HG02870 (cell line): ENCODE results near the gene TPSD1.
"Not testable (repeated sequence)": the region's sequence is repeated elsewhere in the genome, so short reads cannot be mapped to it uniquely, and the experiment has no call there.

Experiments used
- ATAC-seq: cut with Tn5 transposase; IDR thresholded peaks from one replicate; pipeline ENCODE4 v1.9.1; 2021; ENCODE audit warnings: mild to moderate bottlenecking, moderate library complexity; ENCODE audit not compliant: unreplicated experiment

Gene TPSD1

DNA sequence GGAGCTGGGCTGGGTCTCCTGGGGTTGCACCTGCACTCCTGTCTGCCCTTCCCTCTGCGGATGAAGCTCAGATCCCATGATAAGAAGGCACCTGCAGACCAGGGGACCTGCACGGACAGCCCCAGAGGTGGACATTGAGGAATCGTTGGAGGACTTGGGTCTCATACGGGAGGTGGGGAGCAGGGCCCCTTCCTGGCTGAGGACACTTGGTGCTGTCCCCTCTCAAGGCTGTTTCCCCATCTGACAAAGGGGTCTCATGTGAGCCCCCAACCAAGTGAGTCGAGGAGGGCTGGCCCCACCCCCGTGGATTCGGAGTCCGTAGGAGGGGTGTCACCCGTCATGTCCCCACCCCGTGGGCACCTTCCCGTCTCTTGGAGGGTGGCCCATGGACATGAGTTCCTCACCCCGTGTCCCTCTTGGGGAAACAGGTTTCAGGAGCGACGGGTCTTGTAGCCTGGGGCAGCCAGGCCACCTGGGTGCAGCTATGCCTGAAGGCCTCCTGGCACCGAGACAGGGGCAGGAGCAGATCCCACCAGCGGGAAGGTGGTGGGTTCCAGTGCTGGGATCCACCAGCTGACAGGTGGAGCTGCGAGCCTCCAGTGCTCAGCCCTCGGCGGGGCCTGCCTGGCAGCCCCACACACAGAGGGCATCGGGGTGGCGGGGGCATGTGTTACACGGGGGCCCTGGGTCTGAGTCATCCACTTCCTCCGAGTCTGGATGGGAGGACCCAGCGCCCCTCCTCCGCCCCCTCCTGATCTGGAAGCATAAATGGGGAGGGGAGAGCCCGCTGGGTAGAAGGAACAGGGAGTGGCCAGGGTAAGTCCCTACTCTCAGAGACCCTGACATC lies at the start of gene TPSD1:
TSS of gene TPSD1 (plus strand) at position 794 of the 847 bp plus-strand sequence. CDS start 212 bp downstream, outside the sequence.
- ATAC-seq: not testable (repeated sequence)

DNA sequence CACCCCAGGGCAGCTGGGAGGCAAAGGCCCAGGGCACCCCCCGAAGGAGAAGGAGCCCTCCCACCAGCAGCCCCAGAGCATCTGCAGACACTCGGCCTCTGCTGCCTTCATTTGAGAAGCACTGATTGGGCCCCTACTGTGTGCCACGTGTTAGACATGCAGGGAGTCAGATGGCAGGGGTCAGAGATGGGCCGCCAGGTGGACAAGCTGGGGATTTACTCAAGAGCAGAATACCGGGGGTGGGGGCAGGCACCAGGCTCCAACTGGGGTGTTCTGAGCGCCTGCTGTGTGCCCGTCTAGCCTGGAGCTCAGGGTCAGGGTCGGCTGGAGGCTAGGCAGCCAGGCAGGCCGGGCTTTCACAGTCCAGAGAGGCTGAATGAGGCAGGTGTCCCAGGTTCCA lies 49.5 kb upstream of the TPSD1 start:
- ATAC-seq: no peak

DNA sequence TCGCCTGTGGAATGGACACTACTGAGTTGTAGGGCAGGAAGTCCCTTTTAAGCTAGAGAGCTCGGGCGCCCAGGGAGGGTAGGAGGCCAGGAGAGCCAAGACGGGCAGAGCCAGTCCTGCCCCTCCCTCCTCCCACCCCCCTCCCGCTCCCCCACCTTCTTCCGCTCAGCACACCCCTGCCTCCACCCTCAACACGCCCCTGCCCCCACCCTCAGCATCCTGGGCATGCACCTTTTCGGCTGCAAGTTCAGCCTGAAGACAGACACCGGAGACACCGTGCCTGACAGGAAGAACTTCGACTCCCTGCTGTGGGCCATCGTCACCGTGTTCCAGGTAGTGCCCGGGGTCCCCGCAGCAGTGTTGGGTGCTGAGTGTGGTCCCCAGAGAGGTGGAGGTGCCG lies 49.1 kb upstream of the TPSD1 start:
- no peak for ATAC-seq

DNA sequence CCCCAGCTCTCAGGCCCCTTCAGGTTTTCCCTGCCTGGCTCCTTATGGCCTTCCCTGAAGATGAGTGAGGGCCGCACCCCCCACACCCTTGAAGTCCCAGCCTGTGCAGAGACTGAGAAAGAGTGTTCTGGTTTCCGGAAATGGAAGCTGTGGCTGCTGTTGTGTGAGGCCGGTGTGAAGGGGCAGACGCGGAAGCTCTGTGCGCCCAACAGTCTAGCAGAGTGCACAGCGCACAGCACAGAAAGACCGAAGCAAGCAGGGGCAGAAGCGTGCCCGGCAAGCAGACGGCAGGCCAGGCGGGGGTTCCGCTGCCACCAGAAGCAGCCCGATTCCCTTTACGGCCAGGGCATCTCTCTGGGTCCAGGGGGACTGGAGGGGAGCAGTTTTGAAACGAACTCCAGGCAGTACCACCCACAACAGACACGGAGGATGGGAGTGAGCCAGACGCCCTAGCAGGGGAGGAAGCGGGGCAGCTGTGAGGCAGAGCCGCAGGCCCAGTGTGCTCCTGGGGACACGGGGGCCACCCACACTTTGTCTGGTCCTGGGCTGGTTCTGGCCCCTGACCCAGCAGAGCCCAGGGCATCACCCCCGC lies 47.5 kb upstream of the TPSD1 start:
- ATAC-seq: no peak

DNA sequence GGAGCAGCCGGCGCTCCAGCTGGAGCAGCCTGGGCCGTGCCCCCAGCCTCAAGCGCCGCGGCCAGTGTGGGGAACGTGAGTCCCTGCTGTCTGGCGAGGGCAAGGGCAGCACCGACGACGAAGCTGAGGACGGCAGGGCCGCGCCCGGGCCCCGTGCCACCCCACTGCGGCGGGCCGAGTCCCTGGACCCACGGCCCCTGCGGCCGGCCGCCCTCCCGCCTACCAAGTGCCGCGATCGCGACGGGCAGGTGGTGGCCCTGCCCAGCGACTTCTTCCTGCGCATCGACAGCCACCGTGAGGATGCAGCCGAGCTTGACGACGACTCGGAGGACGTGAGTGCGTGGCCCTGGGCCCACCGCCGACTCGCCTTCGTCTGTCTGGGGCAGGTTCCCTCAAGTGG lies 46.8 kb upstream of the TPSD1 start:
- no peak for ATAC-seq

DNA sequence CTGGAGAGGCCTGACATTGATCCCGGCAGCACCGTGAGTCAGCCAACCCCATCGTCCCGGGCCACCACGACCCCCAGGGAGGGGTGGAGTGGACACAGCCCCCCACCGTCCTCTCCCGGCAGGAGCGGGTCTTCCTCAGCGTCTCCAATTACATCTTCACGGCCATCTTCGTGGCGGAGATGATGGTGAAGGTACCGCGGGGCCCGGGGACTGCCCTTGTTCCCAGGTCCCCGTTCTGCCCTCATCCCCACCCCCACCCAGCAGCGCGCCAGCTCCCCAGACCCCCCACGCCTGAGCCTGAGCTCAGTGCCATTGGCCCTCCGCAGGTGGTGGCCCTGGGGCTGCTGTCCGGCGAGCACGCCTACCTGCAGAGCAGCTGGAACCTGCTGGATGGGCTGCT lies 45.4 kb upstream of the TPSD1 start:
- no peak for ATAC-seq

DNA sequence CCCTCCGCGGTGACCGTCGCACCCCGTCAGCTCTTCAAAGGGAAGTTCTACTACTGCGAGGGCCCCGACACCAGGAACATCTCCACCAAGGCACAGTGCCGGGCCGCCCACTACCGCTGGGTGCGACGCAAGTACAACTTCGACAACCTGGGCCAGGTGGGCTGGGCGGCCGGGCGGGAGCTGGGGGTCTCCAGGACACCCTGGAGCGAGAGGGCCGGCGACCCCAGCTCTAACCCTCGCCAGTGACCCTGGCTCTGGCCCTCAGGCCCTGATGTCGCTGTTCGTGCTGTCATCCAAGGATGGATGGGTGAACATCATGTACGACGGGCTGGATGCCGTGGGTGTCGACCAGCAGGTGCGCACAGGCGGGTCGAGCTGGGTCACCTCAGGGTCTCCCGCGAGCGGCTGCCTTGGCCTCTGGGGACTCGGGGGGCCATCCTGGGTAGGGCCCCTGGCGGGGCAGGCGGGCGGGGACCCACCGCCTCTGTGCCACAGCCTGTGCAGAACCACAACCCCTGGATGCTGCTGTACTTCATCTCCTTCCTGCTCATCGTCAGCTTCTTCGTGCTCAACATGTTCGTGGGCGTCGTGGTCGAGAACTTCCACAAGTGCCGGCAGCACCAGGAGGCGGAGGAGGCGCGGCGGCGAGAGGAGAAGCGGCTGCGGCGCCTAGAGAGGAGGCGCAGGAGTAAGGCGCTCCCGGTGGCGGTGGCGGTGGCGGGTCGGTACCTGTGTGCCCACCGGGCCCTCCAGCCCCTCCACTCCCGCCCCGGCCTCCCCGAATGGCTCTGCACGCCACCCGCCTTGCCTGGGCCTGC lies 44.2 kb upstream of the TPSD1 start:
- no peak for ATAC-seq

DNA sequence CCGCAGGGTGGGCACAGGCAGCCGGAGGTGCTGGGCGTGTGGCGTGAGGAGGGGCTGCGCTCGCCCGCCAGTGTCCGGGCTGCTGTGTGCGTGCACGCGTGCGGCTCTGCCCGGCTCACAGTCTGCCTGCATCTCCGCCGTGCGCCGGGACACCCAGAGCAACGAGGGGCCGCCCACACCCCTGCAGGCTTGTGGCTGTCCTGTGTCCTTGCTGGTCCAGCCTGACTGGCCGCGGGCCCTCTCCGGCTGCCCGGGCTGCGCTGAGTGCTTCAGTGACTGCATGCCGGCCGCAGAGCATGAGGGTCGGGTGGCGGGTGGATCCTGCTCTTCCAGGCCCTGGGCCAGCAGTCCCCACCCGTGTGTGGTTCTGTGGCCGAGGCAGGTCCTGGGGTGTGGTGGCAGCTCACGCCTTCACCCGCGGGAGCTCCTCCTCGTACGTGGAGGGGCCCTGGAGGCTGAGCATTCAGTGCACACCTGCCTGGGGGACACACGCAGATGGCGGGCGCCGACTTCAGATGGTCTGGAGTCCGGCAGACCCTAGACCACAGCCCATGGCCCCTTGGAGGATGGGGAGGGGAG lies 43.2 kb upstream of the TPSD1 start:
- ATAC-seq: no peak

DNA sequence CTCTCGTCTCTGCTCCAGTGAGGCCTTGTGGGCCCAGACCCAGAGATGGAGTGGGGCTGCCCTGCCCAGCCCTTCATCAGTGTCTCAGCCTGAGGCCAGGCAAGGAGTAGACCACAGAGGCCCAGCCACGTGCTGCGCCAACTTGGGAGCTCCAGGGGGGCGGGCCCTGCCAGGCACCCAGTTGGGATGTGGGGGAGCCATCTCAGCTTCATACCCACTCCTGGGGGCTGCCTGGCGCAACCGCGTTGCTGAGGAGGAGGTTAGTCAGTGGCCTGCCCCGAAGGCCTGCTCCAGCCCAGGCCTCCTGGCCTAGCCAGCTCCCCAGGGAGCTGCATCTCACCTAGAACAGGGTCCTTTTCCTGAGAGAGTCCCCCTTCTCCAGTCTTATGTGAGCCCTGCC lies 42.6 kb upstream of the TPSD1 start:
- no peak for ATAC-seq

DNA sequence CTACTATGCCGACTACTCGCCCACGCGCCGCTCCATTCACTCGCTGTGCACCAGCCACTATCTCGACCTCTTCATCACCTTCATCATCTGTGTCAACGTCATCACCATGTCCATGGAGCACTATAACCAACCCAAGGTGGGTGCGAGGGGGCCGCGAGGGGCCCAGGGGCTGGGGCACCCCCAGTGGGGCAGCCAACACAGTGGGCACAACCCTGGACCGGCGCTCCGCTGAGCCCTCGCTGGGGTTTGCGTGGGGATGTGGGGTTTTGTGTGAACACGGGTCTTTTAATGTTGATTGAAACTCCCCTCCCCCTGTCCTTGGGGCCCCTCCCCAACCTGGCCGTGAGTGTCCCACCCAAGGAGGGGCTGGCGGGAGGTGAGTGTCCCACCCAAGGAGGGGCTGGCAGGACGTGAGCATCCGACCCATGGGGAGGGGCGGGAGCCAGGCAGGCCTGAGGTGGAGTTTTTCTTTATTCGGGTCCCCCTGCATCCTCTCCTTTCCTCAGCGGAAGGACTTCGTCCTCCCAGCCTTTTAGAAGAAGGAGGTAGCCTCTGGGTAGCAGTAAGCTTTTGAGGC lies 42.0 kb upstream of the TPSD1 start:
- no peak for ATAC-seq

DNA sequence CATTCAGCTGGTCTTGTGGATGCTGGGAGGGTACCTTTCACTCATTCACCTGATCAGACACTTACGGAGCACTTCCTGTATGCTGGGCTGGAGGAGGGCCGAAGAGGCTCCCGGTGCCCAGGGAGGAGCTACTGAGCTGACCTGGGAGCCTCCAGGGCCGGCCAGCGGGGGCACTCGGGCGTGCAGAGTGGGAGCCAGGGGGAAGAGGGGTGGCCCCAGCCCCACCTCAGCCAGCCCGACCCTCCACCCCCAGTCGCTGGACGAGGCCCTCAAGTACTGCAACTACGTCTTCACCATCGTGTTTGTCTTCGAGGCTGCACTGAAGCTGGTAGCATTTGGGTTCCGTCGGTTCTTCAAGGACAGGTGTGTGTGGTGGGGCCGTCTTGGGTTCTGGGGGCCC lies 41.1 kb upstream of the TPSD1 start:
- ATAC-seq: no peak

DNA sequence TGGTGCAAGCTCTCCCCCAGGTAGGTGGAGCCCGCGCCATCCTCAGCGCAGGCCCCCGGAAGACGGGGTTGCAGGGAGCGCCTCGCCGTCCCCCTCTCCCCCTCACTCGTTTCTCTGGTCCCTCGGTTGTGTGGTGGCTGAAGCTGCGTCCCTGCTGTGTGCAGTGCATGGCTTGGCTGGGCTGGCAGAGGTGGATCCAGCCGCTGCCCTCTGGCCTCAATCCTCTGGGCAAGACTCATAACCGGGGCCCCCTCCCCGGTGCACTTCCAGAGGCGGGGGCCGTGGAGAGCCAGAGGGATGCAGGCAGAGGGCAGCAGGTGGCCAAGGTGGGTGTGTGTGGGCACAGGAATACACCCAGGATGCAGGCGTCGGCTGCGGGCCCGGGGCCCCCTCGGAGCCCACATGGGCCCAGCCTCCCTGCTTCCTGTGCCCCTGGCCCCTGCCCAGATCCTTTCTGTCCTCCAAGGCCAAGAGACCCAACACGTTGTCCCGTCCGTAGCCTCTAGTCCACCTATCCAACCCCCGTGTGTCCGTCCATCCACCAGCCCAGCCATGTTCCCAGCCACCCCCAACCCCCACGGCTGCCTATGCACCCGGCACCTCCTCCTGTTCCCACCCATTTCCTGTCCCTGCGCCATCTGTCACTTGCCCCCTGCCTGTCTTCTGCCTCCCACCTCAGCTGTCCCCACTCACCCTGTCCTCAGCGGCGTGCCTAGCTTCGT lies 40.1 kb upstream of the TPSD1 start:
- ATAC-seq: no peak

DNA sequence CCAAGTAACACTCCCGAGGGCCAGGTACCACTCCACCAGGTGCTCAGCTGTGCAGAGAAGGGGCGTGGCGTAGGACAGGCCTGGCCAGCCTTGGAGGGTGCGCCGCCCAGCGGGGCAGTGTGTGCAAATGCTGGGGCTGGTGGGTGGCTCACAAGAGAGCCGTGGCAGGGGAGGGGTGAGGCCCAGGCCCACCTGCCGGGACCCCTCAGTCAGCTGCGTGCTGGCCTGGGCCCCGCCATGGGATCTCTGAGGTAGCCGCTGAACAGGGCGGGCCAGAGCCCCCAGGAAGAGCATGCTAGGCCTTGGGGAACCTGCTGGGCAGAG lies 39.6 kb upstream of the TPSD1 start:
- no peak for ATAC-seq

DNA sequence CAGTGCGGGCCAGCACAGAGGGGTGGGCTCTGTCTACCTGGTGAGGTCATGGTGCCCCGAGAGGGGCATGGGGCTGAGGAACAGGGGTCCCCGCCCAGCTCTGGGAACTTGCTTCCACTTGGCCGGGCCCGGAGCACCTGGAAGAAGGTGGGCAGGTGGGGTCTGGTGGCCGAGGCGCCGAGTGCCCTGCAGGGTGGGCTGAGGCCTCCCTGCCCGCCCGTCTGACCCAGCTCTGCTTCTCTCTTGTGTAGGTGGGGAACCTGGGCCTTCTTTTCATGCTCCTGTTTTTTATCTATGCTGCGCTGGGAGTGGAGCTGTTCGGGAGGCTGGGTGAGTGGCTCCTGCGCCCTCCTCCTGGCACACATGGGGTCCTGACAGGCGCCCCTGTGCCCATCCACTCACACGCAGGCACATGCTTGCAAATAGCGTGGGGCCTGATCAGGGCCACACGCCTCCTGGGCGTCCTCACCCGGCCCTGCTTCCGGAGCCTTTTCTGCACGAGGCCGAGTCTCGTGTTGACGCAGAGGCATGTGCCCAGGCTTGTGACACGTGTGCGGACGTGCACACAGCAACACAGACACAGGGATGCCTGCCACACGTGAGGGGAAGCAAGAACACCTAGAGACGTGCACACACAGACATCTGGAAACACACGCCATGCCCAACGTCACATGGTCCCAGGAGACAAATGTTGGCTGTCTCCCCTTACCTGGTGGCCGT lies 39.0 kb upstream of the TPSD1 start:
- no peak for ATAC-seq

DNA sequence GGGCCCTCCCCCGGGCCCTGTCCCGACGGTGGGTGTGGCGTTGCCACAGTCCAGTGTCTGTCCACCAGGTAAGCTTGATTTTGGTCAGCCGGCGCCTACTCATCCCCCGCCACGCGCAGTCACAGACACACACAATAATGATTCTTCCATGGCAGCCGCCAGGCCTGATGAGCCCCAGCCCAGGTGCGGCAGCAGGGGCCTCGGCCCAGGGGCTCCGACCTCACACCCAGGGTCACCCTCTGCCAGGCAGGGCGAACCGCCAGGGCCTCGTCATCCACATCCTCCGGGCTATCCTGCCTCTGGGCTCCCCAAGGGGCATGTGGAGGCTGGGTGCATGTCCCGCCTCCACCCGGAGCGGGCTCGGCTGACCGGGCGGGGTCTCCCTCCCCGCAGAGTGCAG lies 38.3 kb upstream of the TPSD1 start:
- no peak for ATAC-seq

DNA sequence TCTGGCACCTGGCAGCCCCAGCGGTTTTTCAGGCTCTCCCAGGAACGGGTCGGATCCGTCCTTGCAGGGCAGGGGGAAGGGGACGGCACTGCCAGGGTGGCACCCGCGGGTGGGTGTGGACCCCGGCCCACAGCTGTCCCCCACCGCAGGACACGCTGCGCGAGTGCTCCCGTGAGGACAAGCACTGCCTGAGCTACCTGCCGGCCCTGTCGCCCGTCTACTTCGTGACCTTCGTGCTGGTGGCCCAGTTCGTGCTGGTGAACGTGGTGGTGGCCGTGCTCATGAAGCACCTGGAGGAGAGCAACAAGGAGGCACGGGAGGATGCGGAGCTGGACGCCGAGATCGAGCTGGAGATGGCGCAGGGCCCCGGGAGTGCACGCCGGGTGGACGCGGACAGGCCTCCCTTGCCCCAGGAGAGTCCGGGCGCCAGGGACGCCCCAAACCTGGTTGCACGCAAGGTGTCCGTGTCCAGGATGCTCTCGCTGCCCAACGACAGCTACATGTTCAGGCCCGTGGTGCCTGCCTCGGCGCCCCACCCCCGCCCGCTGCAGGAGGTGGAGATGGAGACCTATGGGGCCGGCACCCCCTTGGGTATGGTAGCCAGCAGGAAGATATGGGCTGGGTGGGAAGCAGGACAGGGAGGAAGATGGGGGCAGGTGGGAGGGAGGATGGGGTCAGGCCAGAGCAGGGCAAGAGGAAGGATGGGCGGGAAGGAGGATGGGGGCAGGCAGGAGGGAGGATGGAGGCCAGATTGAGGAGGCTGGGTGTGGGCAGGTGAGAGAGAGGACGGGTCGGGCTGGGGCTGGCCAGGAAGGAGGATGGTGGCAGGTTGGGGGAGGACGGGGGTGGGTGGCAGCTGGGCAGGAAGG lies 37.6 kb upstream of the TPSD1 start:
- ATAC-seq: no peak

DNA sequence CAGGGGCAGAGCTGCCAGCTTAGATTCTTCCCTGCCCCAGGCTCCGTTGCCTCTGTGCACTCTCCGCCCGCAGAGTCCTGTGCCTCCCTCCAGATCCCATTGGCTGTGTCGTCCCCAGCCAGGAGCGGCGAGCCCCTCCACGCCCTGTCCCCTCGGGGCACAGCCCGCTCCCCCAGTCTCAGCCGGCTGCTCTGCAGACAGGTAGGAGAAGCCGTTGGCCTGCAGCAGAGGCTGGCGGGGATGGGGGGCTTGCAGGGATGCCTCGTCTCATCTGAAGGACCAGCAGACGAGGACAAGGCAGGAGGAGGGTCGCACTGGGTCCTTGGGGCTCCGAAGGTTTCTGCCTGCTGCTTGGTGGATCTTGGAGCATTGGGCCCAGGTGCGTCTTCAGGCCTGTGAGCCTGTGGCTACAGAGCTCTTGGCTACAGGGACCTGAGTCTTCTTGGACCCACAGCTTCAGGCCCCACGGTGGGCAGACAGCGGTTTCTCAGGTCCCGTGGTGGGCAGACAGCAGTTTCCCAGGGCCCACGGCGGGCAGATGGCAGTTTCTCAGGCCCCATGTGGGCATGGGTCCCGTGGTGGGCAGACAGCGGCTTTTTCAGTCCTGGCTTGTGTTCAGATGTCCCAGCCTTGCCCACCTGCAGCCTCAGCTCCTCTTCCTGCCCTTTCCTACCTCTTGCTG lies 36.8 kb upstream of the TPSD1 start:
- ATAC-seq: no peak

DNA sequence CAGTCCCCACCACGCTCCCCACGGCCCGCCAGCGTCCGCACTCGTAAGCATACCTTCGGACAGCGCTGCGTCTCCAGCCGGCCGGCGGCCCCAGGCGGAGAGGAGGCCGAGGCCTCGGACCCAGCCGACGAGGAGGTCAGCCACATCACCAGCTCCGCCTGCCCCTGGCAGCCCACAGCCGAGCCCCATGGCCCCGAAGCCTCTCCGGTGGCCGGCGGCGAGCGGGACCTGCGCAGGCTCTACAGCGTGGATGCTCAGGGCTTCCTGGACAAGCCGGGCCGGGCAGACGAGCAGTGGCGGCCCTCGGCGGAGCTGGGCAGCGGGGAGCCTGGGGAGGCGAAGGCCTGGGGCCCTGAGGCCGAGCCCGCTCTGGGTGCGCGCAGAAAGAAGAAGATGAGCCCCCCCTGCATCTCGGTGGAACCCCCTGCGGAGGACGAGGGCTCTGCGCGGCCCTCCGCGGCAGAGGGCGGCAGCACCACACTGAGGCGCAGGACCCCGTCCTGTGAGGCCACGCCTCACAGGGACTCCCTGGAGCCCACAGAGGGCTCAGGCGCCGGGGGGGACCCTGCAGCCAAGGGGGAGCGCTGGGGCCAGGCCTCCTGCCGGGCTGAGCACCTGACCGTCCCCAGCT lies 35.7 kb upstream of the TPSD1 start:
- no peak for ATAC-seq
